Lower lobe of right lung (tissue), 2 donors: ENCODE data around the gene PLAC9. TPM values are rescaled to one million over a fixed set of nuclear protein-coding genes. Genes with fewer than 3 reads are reported as not detected.

Source experiments
- ATAC-seq, 2 donors: fragments of 200-7000 bp; cut with Tn5 transposase; one replicate each; pipeline ENCODE4 v1.9.1; 2020 to 2022; ENCODE audit warnings: mild to moderate bottlenecking in 2 of 2, moderate library complexity in 2 of 2
- DNase-seq: peaks from one replicate; pipeline ENCODE4 v3.0.0-alpha.2; 2020
- H3K27ac ChIP-seq: fragments of 200-600 bp; one replicate; pipeline ENCODE4 v1.8.0; 2022
- H3K27me3 ChIP-seq: fragments of 200-600 bp; one replicate; pipeline ENCODE4 v1.8.0; 2022; ENCODE audit warnings: low read depth
- H3K36me3 ChIP-seq: fragments of 200-600 bp; one replicate; pipeline ENCODE4 v1.8.0; 2022; ENCODE audit warnings: mild to moderate bottlenecking
- H3K4me1 ChIP-seq: fragments of 200-600 bp; one replicate; pipeline ENCODE4 v1.8.0; 2022
- H3K4me3 ChIP-seq: fragments of 200-600 bp; one replicate; pipeline ENCODE4 v1.8.0; 2022; ENCODE audit warnings: mild to moderate bottlenecking
- H3K9me3 ChIP-seq: fragments of 200-600 bp; one replicate; pipeline ENCODE4 v1.8.0; 2022
- intact Hi-C: fragments of 100-400 bp; cut with DNase I; formaldehyde crosslinking; loops from one replicate; pipeline ENCODE4 v1.11.0; 2022
- total RNA-seq: library from RNA; stranded (reverse); fragmentation: NEBNext Ultra II Directional; extraction: Animal tissue kit (Norgen Biotek cat#: 25700); gene quantifications from one replicate; pipeline ENCODE4 v1.2.1, GENCODE V29; 2021
- TF ChIP-seq, protein P1 (sequence below): fragments of 200-600 bp; IDR thresholded peaks from one replicate; pipeline ENCODE4 v1.8.0; 2022; ENCODE audit warnings: antibody characterized with exemption, mild to moderate bottlenecking
- donor health status: DM: no; HTN: yes; CAD: no; lungs with severe emphysema.

Gene PLAC9
- total RNA-seq, 1 donor from 2014 or later, result 38.0 TPM

DNA sequence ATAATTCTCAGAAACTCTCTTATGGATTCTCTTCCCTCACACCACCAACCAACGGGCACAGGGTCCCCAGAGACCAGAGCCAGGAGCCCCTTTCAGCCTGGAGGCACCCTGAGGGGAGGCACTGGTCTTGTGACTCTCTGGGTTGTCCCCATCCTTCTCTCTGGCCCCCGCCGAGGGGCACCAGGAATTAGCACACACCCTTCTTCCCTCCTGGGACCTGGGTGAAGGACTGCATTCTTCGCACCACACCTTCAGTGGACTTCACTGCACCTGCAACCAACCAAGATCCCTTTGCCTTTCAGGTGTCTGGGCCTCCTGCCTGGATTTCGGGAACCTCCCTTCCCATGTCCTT, 22.1 kb downstream of the PLAC9 start:
- DNase-seq (no peak), ATAC-seq (no peak)
- Histone ChIP-seq H3K4me3 (no peak overlapping the region), H3K36me3 (peaks cover 92% of the 10 kb centered on the region), H3K27me3 (no peaks in the 10 kb centered on the region), H3K27ac (peak overlapping the region; percentile 25), H3K9me3 (peaks cover 2% of the 10 kb centered on the region), H3K4me1 (peaks cover 19% of the 10 kb centered on the region)
- TF ChIP-seq, protein P1, sequence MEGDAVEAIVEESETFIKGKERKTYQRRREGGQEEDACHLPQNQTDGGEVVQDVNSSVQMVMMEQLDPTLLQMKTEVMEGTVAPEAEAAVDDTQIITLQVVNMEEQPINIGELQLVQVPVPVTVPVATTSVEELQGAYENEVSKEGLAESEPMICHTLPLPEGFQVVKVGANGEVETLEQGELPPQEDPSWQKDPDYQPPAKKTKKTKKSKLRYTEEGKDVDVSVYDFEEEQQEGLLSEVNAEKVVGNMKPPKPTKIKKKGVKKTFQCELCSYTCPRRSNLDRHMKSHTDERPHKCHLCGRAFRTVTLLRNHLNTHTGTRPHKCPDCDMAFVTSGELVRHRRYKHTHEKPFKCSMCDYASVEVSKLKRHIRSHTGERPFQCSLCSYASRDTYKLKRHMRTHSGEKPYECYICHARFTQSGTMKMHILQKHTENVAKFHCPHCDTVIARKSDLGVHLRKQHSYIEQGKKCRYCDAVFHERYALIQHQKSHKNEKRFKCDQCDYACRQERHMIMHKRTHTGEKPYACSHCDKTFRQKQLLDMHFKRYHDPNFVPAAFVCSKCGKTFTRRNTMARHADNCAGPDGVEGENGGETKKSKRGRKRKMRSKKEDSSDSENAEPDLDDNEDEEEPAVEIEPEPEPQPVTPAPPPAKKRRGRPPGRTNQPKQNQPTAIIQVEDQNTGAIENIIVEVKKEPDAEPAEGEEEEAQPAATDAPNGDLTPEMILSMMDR, result no peak
- intact Hi-C loops, result no loop called here

DNA sequence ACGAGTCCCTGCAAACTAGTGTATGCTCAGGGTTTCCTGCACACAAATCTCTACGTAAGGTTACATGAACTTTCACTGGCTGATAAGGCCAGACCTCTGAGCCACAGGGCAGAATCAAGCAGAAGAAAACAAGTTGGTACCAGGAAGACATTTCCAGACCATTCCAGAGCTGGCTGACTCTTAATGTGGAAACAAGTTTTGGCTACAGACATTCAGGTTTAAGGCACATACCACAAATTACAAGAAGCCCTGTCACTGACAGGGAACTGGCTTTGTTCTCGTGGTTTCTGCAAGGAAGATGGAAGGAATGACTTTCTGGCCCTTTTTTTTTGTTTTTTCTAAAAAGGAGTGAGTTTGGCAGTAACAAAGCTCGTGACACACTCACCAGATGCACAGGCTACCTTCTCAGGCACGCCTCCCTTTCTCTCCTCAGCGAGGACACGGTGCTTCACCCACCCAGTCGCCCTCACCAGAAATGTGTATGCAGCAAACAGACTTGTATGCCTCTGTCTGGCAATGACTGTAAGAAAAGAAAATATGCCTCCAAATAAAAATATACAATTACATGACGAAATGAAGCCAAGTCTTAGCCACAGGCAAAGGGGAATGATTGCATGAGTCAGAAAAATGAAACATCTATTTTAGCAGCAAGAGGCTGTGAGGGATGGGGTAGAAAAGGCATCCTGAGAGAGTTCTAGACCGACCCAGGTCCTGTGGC, 22.6 kb downstream of the PLAC9 start:
- no peak for ATAC-seq
- Histone ChIP-seq H3K4me1 (peaks cover 19% of the 10 kb centered on the region), H3K36me3 (peaks cover 93% of the 10 kb centered on the region), H3K27ac (peak overlapping the region; percentile 25), H3K4me3 (no peak overlapping the region), H3K27me3 (no peaks in the 10 kb centered on the region), H3K9me3 (no peaks in the 10 kb centered on the region)
- TF ChIP-seq, protein P1, result no peak
- no peak for DNase-seq
- intact Hi-C loops, result no loop called here

DNA sequence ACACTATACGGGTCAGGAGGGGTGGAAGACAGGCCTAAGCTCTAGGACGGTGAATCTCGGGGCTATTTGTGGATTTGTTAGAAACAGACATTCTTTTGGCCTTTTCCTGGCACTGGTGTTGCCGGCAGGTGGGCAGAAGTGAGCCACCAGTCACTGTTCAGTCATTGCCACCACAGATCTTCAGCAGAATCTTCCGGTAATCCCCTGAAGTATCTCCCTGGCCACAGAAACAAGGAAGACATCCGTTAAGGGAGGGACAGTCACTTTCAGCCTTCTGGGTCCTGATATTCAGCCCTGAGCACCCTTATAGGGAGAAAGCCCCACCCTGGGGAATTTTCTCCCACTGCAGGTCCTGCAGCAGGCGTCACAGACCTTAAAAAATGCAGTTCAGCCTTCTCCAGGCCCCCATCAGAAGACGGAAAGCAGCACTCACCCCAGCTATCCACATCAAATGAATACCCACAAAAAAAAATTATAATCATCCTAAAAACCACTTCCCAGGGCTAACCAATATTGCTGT, 23.2 kb downstream of the PLAC9 start:
- DNase-seq, result no peak
- peaks cover 93% of the 10 kb centered on the region for H3K36me3 ChIP-seq

DNA sequence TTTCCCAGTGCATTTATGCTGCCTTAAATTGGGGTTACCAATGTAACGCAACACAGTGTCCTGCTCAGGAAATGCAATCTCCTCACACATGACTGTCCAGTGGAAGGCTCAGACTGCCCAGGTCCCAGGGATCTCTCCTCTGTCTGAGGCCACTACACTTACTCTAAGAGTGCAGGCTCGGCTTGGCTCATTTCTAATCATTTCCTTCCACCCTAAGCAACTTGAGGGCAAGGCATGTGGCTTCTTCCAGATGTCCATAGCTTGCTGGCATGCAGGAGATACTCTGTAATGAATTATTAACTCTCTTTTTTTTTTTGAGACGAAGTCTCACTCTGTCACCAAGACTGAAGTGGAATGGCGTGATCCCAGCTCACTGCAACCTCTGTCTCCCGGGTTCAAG, 23.7 kb downstream of the PLAC9 start:
- no peak for ATAC-seq
- Histone ChIP-seq H3K9me3 (no peaks in the 10 kb centered on the region), H3K4me1 (peaks cover 19% of the 10 kb centered on the region), H3K27me3 (no peaks in the 10 kb centered on the region), H3K4me3 (no peak overlapping the region), H3K27ac (no peak overlapping the region), H3K36me3 (peaks cover 93% of the 10 kb centered on the region)
- TF ChIP-seq, protein P1, result no peak
- no peak for DNase-seq
- intact Hi-C loops, result no loop called here

More for the DNA sequence above, 23.2 kb downstream of the PLAC9 start:
- TF ChIP-seq, protein P1, result no peak
- Histone ChIP-seq H3K27me3 (no peaks in the 10 kb centered on the region), H3K9me3 (no peaks in the 10 kb centered on the region), H3K4me1 (peaks cover 19% of the 10 kb centered on the region), H3K27ac (peak overlapping the region; percentile 25), H3K4me3 (no peak overlapping the region)
- ATAC-seq, result no peak
- intact Hi-C loops, result no loop called here

DNA sequence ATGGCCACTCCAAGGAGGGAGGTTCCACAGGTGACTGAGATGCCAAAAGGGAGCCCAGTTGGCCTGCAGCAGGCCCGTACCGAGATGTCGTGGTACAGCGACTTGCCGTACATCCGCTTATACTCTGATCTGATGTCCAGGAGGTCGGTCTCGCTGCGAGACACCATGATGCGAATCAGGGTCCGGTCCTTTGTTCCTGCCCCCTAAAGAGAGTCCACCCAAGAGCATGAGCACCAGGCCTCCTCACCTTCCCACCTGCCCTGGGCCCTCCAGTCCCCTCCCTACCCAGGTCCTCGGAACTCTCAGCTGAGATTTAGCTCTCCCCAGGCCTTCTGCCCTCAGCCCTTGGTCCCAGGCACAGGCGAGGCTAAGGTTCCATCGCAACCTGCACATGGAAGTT, 25.0 kb downstream of the PLAC9 start:
- H3K27ac ChIP-seq, result no peak overlapping the region
- intact Hi-C loops, result no loop called here

More for the DNA sequence above, 25.0 kb downstream of the PLAC9 start:
- H3K4me1 ChIP-seq, result peaks cover 19% of the 10 kb centered on the region
- H3K9me3 ChIP-seq, result no peaks in the 10 kb centered on the region
- ATAC-seq (no peak), DNase-seq (no peak)
- no peak overlapping the region for H3K4me3 ChIP-seq
- H3K36me3 ChIP-seq, result peaks cover 94% of the 10 kb centered on the region
- no peaks in the 10 kb centered on the region for H3K27me3 ChIP-seq
- TF ChIP-seq, protein P1, result no peak
